ENCODE data around the gene LSP1.
A peak's percentile ranks its signal among the peaks of the same experiment; 100 is the strongest.

The LSP1 gene

GRCh38 chr11:1825039-1825740, 27.7 kb upstream of the LSP1 start:
- no peak for DNase-seq

GRCh38 chr11:1825785-1826451, 27.0 kb upstream of the LSP1 start:
- no peak for DNase-seq

- no peak for DNase-seq
Measured at GRCh38 chr11:1826552-1827094, 26.3 kb upstream of the LSP1 start.

- peak; percentile 82 for DNase-seq
Measured at GRCh38 chr11:1827095-1827813, 25.6 kb upstream of the LSP1 start.

GRCh38 chr11:1827931-1828330, 25.0 kb upstream of the LSP1 start:
- DNase-seq: no peak

- no peak for DNase-seq
Measured at GRCh38 chr11:1828542-1828941, 24.3 kb upstream of the LSP1 start.

- DNase-seq: no peak
Measured at GRCh38 chr11:1829039-1829820, 23.7 kb upstream of the LSP1 start.

- no peak for DNase-seq
Measured at GRCh38 chr11:1830004-1830321, 22.9 kb upstream of the LSP1 start.

- peak; percentile 53 for DNase-seq
Measured at GRCh38 chr11:1830322-1831223, 22.3 kb upstream of the LSP1 start.

GRCh38 chr11:1831338-1832210, 21.3 kb upstream of the LSP1 start:
- DNase-seq: no peak

GRCh38 chr11:1832211-1832919, 20.5 kb upstream of the LSP1 start:
- DNase-seq: peak; percentile 52

- no peak for DNase-seq
Measured at GRCh38 chr11:1832920-1833295, 20.0 kb upstream of the LSP1 start.

- DNase-seq: no peak
Measured at GRCh38 chr11:1834062-1834610, 18.7 kb upstream of the LSP1 start.

- no peak for DNase-seq
Measured at GRCh38 chr11:1834779-1835670, 17.9 kb upstream of the LSP1 start, which contains the start of gene SYT8. SYT8 (plus strand) TSS chr11:1834990; CDS start chr11:1835106, 116 bp downstream.

GRCh38 chr11:1835671-1836010, 17.2 kb upstream of the LSP1 start:
- no peak for DNase-seq

- no peak for DNase-seq
Measured at GRCh38 chr11:1836011-1836945, 16.6 kb upstream of the LSP1 start.

GRCh38 chr11:1837171-1838076, 15.5 kb upstream of the LSP1 start:
- peak; percentile 35 for DNase-seq
